Measurements from ENCODE around the gene GABRB1. TPM values are rescaled to one million over a fixed set of nuclear protein-coding genes. Genes with fewer than 3 reads are reported as not detected.

The GABRB1 gene
- polyA plus RNA-seq, 3 donors: not detected

DNA sequence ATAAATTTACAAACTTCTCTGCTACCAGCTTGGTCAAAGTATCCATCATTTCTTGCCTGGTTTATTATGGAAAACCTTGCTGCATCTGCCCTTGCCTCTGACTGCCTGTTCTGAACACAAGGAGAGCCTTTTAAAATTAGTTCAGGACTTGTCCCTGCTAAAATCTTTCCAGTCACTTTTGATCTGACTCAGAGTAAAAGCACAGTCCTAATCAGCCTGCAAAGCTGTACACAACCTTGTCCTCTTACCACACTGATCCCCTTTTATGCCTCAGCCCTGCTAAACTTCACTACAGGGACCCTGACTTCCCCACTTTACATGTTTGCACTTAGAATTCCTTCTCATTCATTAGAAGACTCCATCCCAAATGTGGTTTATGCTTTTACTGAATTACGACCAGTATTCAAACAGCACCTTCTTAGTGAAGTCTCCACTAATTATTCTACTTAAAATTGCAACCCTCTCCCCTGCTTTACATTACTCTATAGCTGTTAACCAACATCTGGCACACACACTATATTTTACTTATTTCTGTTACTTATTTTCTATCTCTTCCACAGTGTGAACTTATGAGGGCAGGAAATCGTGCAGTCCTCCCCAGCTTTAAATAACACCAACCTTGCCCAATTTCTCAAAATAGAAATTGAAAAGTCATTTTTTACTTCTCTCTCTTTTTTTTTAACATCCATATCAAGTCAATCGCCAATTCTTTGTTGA is 44.3 kb upstream of the GABRB1 start:
- no peak for DNase-seq
- H2AFZ ChIP-seq (ENCODE audit: insufficient read depth, low read depth, low read length, poor library complexity, severe bottlenecking): no peak overlapping the region
- no peak overlapping the region for H3K27ac ChIP-seq (ENCODE audit: low read depth in 1 of 2, low read length in 2 of 2)
- H3K4me1 Mint-ChIP-seq: peaks cover 6% of the 10 kb centered on the region
- peaks cover 0 to 2% (median 0%) of the 10 kb centered on the region in 7 donors for H3K9me3 Mint-ChIP-seq
- peaks cover 0 to 1% of the 10 kb centered on the region in 2 donors for H3K9me3 ChIP-seq (replicated peaks in 1 of 2; ENCODE audit: control insufficient read depth in 1 of 2, insufficient read depth in 1 of 2, low read length in 2 of 2)
- WGBS (ENCODE audit: insufficient coverage): 22% methylated on average over 2 of the region's 3 CpGs
- no peak overlapping the region for H3K4me3 Mint-ChIP-seq
- H3K36me3 ChIP-seq (replicated peaks in 1 of 2; ENCODE audit: control insufficient read depth in 1 of 2, insufficient read depth in 2 of 2, low read length in 2 of 2): no peaks in the 10 kb centered on the region
- H3K4me3 ChIP-seq (replicated peaks in 1 of 3; ENCODE audit: low read depth in 2 of 3, low read length in 3 of 3): no peak overlapping the region
- peaks cover 12 to 13% of the 10 kb centered on the region in 2 donors for H3K4me1 ChIP-seq (ENCODE audit: control insufficient read depth in 1 of 2, insufficient read depth in 2 of 2, low read length in 2 of 2)
- no peaks in the 10 kb centered on the region for H3K79me2 ChIP-seq (ENCODE audit: insufficient read depth, low read length)
- H3K27me3 ChIP-seq (ENCODE audit: control insufficient read depth in 2 of 2, insufficient read depth in 2 of 2, low read length in 2 of 2): peaks cover 18 to 22% of the 10 kb centered on the region in 2 donors
- no peak overlapping the region for H3K27ac Mint-ChIP-seq
- H3K4me2 ChIP-seq (replicated peaks; ENCODE audit: extremely low read depth, low read length, poor library complexity, severe bottlenecking): no peak overlapping the region
- no peak overlapping the region for H3K9ac ChIP-seq (ENCODE audit: insufficient read depth, low read length, poor library complexity, severe bottlenecking)
- no peaks in the 10 kb centered on the region for H4K20me1 ChIP-seq (ENCODE audit: insufficient read depth, low read length)
- TF ChIP-seq, protein P1, sequence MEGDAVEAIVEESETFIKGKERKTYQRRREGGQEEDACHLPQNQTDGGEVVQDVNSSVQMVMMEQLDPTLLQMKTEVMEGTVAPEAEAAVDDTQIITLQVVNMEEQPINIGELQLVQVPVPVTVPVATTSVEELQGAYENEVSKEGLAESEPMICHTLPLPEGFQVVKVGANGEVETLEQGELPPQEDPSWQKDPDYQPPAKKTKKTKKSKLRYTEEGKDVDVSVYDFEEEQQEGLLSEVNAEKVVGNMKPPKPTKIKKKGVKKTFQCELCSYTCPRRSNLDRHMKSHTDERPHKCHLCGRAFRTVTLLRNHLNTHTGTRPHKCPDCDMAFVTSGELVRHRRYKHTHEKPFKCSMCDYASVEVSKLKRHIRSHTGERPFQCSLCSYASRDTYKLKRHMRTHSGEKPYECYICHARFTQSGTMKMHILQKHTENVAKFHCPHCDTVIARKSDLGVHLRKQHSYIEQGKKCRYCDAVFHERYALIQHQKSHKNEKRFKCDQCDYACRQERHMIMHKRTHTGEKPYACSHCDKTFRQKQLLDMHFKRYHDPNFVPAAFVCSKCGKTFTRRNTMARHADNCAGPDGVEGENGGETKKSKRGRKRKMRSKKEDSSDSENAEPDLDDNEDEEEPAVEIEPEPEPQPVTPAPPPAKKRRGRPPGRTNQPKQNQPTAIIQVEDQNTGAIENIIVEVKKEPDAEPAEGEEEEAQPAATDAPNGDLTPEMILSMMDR (IDR thresholded peaks at IDR 0.05): no peak
- intact Hi-C loops (cut with micrococcal nuclease): no loop called here
- H3K27me3 Mint-ChIP-seq (ENCODE audit: low read depth in 3 of 3): peaks cover 10 to 16% (median 14%) of the 10 kb centered on the region in 3 donors
- H3K36me3 Mint-ChIP-seq: no peaks in the 10 kb centered on the region

DNA sequence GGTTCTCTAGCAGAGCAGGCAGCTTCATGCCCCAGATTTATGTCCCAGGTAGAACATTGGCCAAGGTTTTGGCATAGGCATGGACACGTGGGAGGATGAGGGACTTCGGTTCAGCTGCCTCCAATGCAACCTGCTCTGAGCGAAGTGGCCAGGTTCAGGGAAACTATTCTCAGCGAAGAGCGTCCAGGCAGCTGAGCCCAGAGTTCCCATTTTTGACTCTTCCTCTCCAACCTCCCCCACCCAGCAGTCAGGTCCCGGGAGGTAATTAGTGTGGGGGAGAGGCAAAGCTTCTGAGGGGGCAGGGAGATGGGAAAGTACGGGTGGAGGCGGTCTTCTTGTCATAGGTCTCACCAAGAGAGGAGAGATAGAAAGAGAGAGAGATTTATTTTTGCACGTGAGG is 39.0 kb upstream of the GABRB1 start:
- Mint-ChIP-seq H3K9me3 (peaks cover 0 to 9% (median 2%) of the 10 kb centered on the region in 7 donors), H3K4me1 (peaks cover 28% of the 10 kb centered on the region), H3K27ac (no peak overlapping the region), H3K36me3 (peaks cover 4% of the 10 kb centered on the region in 2 donors), H3K27me3 (ENCODE audit: low read depth in 3 of 3) (peaks cover 43 to 56% (median 53%) of the 10 kb centered on the region in 3 donors), H3K4me3 (peak overlapping the region; percentile 76 to 93)
- Histone ChIP-seq H3K9ac (ENCODE audit: insufficient read depth, low read length, poor library complexity, severe bottlenecking) (no peak overlapping the region), H2AFZ (ENCODE audit: insufficient read depth, low read depth, low read length, poor library complexity, severe bottlenecking) (no peak overlapping the region), H3K27me3 (ENCODE audit: control insufficient read depth in 2 of 2, insufficient read depth in 2 of 2, low read length in 2 of 2) (peaks cover 54 to 64% of the 10 kb centered on the region in 2 donors), H3K36me3 (replicated peaks in 1 of 2; ENCODE audit: control insufficient read depth in 1 of 2, insufficient read depth in 2 of 2, low read length in 2 of 2) (no peaks in the 10 kb centered on the region), H3K9me3 (replicated peaks in 1 of 2; ENCODE audit: control insufficient read depth in 1 of 2, insufficient read depth in 1 of 2, low read length in 2 of 2) (peaks cover 0 to 19% of the 10 kb centered on the region in 2 donors), H4K20me1 (ENCODE audit: insufficient read depth, low read length) (no peaks in the 10 kb centered on the region), H3K4me3 (replicated peaks in 1 of 3; ENCODE audit: low read depth in 2 of 3, low read length in 3 of 3) (peak overlapping the region in 1 of 3 experiments; percentile 71), H3K4me2 (replicated peaks; ENCODE audit: extremely low read depth, low read length, poor library complexity, severe bottlenecking) (peak overlapping the region; percentile 81), H3K27ac (ENCODE audit: low read depth in 1 of 2, low read length in 2 of 2) (no peak overlapping the region), H3K79me2 (ENCODE audit: insufficient read depth, low read length) (no peaks in the 10 kb centered on the region), H3K4me1 (ENCODE audit: control insufficient read depth in 1 of 2, insufficient read depth in 2 of 2, low read length in 2 of 2) (peaks cover 24 to 28% of the 10 kb centered on the region in 2 donors)
- WGBS (ENCODE audit: insufficient coverage): 23% methylated on average over 2 of the region's 9 CpGs
- no peak for DNase-seq
- intact Hi-C loops (cut with micrococcal nuclease): no loop called here
- TF ChIP-seq, protein P1 (IDR thresholded peaks at IDR 0.05): no peak
